ENCODE data around the gene SBK1. TPM values are rescaled to one million over a fixed set of nuclear protein-coding genes. Genes with fewer than 3 reads are reported as not detected.

Gene SBK1
- total RNA-seq, 4 donors from 2014 or later: 0.26 to 1.2 (median 0.64) TPM; not detected in 1

- no peaks in the 10 kb centered on the region for H3K4me1 ChIP-seq
- no peak overlapping the region for H3K4me3 ChIP-seq
- TF ChIP-seq, protein P1, sequence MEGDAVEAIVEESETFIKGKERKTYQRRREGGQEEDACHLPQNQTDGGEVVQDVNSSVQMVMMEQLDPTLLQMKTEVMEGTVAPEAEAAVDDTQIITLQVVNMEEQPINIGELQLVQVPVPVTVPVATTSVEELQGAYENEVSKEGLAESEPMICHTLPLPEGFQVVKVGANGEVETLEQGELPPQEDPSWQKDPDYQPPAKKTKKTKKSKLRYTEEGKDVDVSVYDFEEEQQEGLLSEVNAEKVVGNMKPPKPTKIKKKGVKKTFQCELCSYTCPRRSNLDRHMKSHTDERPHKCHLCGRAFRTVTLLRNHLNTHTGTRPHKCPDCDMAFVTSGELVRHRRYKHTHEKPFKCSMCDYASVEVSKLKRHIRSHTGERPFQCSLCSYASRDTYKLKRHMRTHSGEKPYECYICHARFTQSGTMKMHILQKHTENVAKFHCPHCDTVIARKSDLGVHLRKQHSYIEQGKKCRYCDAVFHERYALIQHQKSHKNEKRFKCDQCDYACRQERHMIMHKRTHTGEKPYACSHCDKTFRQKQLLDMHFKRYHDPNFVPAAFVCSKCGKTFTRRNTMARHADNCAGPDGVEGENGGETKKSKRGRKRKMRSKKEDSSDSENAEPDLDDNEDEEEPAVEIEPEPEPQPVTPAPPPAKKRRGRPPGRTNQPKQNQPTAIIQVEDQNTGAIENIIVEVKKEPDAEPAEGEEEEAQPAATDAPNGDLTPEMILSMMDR (IDR thresholded peaks at IDR 0.05): no peak
- TF ChIP-seq POLR2A (IDR thresholded peaks at IDR 0.05): no peak
- intact Hi-C loops (cut with DNase I; ENCODE audit: low total_unique reads): no loop called here
- H3K36me3 ChIP-seq: no peaks in the 10 kb centered on the region
- no peaks in the 10 kb centered on the region for H3K27me3 ChIP-seq
- H3K27ac ChIP-seq: no peak overlapping the region
- DNase-seq: no peak
- no peaks in the 10 kb centered on the region for H3K9me3 ChIP-seq
Measured at GRCh38 chr16:28316054-28316453, 23.7 kb downstream of the SBK1 start.

- DNase-seq: no peak
- intact Hi-C loops (cut with DNase I; ENCODE audit: low total_unique reads): no loop called here
Measured at GRCh38 chr16:28317040-28317880, 24.9 kb downstream of the SBK1 start.

DNA sequence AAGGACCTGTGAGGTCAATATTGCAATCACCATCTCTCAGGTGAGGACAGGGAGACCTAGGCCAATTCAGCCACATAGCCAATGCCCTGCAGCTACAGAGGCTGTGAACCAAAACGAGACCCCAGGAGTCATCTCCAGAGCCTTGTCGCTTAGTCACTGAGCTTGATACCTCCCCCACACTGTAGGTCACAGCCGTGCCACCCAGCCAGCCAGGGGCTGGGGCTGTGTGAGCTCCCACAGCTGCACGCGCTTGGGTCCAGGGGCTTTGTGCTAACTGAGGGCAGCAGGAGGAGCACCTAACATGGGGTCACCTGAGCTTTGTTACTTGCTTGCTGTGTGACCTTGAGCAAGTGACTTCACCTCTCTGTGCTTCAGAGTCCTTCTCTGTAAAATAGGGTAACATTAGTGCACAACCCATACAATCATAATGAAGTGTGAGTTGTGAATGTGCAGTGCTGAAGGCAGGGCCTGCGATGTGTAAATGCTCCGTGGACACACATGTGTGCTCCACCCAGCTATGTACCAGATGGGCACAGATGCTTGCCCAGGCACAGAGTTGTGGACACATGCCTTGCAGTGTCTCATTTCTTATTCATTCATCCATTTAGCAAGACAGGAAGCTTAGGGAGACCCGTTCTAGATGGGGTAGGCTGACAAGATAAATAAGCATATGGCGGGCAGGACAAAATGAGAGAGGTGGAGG, 25.9 kb downstream of the SBK1 start:
- DNase-seq: no peak
- intact Hi-C loops (cut with DNase I; ENCODE audit: low total_unique reads): no loop called here
- TF ChIP-seq, protein P1 (IDR thresholded peaks at IDR 0.05): no peak

More at GRCh38 chr16:28317040-28317880, 24.9 kb downstream of the SBK1 start:
- H3K4me1 ChIP-seq: no peaks in the 10 kb centered on the region
- TF ChIP-seq, protein P1 (IDR thresholded peaks at IDR 0.05): peak; percentile 48 to 65 (median 58)
- no peak for TF ChIP-seq POLR2A (IDR thresholded peaks at IDR 0.05)
- no peaks in the 10 kb centered on the region for H3K27me3 ChIP-seq
- no peaks in the 10 kb centered on the region for H3K9me3 ChIP-seq
- H3K36me3 ChIP-seq: no peaks in the 10 kb centered on the region
- no peak overlapping the region for H3K4me3 ChIP-seq
- no peak overlapping the region for H3K27ac ChIP-seq

GRCh38 chr16:28319476-28320022, 27.2 kb downstream of the SBK1 start:
- intact Hi-C loops (cut with DNase I; ENCODE audit: low total_unique reads): no loop called here
- no peaks in the 10 kb centered on the region for H3K36me3 ChIP-seq
- no peak for DNase-seq

More for the DNA sequence above, 25.9 kb downstream of the SBK1 start:
- no peak overlapping the region for H3K27ac ChIP-seq
- no peaks in the 10 kb centered on the region for H3K36me3 ChIP-seq
- H3K4me1 ChIP-seq: no peaks in the 10 kb centered on the region
- H3K27me3 ChIP-seq: no peaks in the 10 kb centered on the region
- H3K9me3 ChIP-seq: no peaks in the 10 kb centered on the region
- no peak overlapping the region for H3K4me3 ChIP-seq

DNA sequence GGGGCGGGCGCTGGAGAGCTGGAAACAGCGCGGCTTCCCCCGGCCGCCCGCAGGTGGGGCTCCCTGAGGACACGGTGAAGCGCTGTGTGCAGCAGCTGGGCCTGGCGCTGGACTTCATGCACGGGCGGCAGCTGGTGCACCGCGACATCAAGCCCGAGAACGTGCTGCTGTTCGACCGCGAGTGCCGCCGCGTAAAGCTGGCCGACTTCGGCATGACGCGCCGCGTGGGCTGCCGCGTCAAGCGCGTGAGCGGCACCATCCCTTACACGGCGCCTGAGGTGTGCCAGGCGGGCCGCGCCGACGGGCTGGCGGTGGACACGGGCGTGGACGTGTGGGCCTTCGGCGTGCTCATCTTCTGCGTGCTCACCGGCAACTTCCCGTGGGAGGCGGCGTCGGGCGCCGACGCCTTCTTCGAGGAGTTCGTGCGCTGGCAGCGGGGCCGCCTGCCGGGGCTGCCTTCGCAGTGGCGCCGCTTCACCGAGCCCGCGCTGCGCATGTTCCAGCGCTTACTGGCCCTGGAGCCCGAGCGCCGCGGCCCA, 27.8 kb downstream of the SBK1 start:
- Histone ChIP-seq H3K4me3 (no peak overlapping the region), H3K4me1 (no peaks in the 10 kb centered on the region), H3K27me3 (no peaks in the 10 kb centered on the region), H3K9me3 (no peaks in the 10 kb centered on the region), H3K36me3 (no peaks in the 10 kb centered on the region), H3K27ac (no peak overlapping the region)
- intact Hi-C loops (cut with DNase I; ENCODE audit: low total_unique reads): no loop called here
- TF ChIP-seq POLR2A (IDR thresholded peaks at IDR 0.05): no peak
- TF ChIP-seq, protein P1 (IDR thresholded peaks at IDR 0.05): no peak
- no peak for DNase-seq

More at GRCh38 chr16:28319476-28320022, 27.2 kb downstream of the SBK1 start:
- H3K9me3 ChIP-seq: no peaks in the 10 kb centered on the region
- no peak overlapping the region for H3K27ac ChIP-seq
- H3K27me3 ChIP-seq: no peaks in the 10 kb centered on the region
- no peak for TF ChIP-seq POLR2A (IDR thresholded peaks at IDR 0.05)
- no peaks in the 10 kb centered on the region for H3K4me1 ChIP-seq
- H3K4me3 ChIP-seq: no peak overlapping the region
